SK-N-SH treated with all-trans-retinoic acid at 6 μM for 48 hours (cell line): ENCODE data around the gene COL15A1.

Source experiments
- ATAC-seq: fragments of 200-7000 bp; cut with Tn5 transposase; 3 replicates; pipeline ENCODE4 v1.9.1; 2020; ENCODE audit warnings: mild to moderate bottlenecking, moderate library complexity
- ARNTL ChIP-seq: fragments of 450-650 bp; formaldehyde crosslinking; IDR thresholded peaks from 2 replicates; pipeline ENCODE4 v1.5.0; 2020; ENCODE audit warnings: low read depth, mild to moderate bottlenecking, moderate library complexity, borderline replicate concordance
- BACH2 ChIP-seq: fragments of 250-450 bp; sonication (Bioruptor Pico); IDR thresholded peaks from 2 replicates; pipeline ENCODE4 v1.9.0; 2021; ENCODE audit warnings: mild to moderate bottlenecking, borderline replicate concordance
- CSDC2 ChIP-seq: fragments of 250-450 bp; sonication (Bioruptor Pico); IDR thresholded peaks from 2 replicates; pipeline ENCODE4 v1.5.0; 2020; ENCODE audit warnings: mild to moderate bottlenecking, moderate library complexity
- ESRRG ChIP-seq: fragments of 250-450 bp; sonication (Bioruptor Pico); IDR thresholded peaks from 2 replicates; pipeline ENCODE4 v1.6.1; 2021; ENCODE audit warnings: mild to moderate bottlenecking
- GLIS3 ChIP-seq: fragments of 250-450 bp; sonication (Bioruptor Pico); IDR thresholded peaks from 2 replicates; pipeline ENCODE4 v1.5.0; 2020; ENCODE audit warnings: mild to moderate bottlenecking, moderate library complexity
- ISL1 ChIP-seq: fragments of 250-450 bp; sonication (Bioruptor Pico); IDR thresholded peaks from 2 replicates; pipeline ENCODE4 v2.1.2; 2022; ENCODE audit warnings: mild to moderate bottlenecking, moderate library complexity
- OSR1 ChIP-seq: fragments of 250-450 bp; sonication (Bioruptor Pico); IDR thresholded peaks from 2 replicates; pipeline ENCODE4 v1.8.0; 2022; ENCODE audit warnings: moderate library complexity, mild to moderate bottlenecking, inconsistent platforms
- POU6F1 ChIP-seq: fragments of 250-450 bp; sonication (Bioruptor Pico); IDR thresholded peaks from 2 replicates; pipeline ENCODE4 v1.8.0; 2021; ENCODE audit warnings: low read depth, mild to moderate bottlenecking, moderate library complexity, borderline replicate concordance
- PPARA ChIP-seq: fragments of 250-450 bp; sonication (Bioruptor Pico); IDR thresholded peaks from 2 replicates; pipeline ENCODE4 v1.5.0; 2020; ENCODE audit warnings: mild to moderate bottlenecking, borderline replicate concordance
- RARB ChIP-seq: fragments of 250-450 bp; sonication (Bioruptor Pico); IDR thresholded peaks from 2 replicates; pipeline ENCODE4 v1.8.0; 2021; ENCODE audit warnings: mild to moderate bottlenecking, moderate library complexity
- SNAI2 ChIP-seq: fragments of 250-450 bp; sonication (Bioruptor Pico); IDR thresholded peaks from 2 replicates; pipeline ENCODE4 v1.5.0; 2020; ENCODE audit warnings: mild to moderate bottlenecking, moderate library complexity
- TCF4 ChIP-seq: fragments of 250-450 bp; sonication (Bioruptor Pico); IDR thresholded peaks from 2 replicates; pipeline ENCODE4 v1.8.0; 2021; ENCODE audit warnings: mild to moderate bottlenecking, moderate library complexity, borderline replicate concordance
- TOX ChIP-seq: fragments of 250-450 bp; sonication (Bioruptor Pico); IDR thresholded peaks from 2 replicates; pipeline ENCODE4 v1.8.0; 2021; ENCODE audit warnings: mild to moderate bottlenecking, moderate library complexity, borderline replicate concordance
- TSHZ2 ChIP-seq: fragments of 250-450 bp; sonication (Bioruptor Pico); IDR thresholded peaks from 2 replicates; pipeline ENCODE4 v1.5.0; 2020; ENCODE audit warnings: mild to moderate bottlenecking, moderate library complexity
- ZFP3 ChIP-seq: fragments of 250-450 bp; sonication (Bioruptor Pico); IDR thresholded peaks from 2 replicates; pipeline ENCODE4 v1.5.0; 2020; ENCODE audit warnings: mild to moderate bottlenecking, moderate library complexity
- ZFP30 ChIP-seq: fragments of 450-650 bp; formaldehyde crosslinking; IDR thresholded peaks from 2 replicates; pipeline ENCODE4 v1.5.0; 2022; ENCODE audit warnings: mild to moderate bottlenecking, moderate library complexity
- ZNF565 ChIP-seq: fragments of 450-650 bp; formaldehyde crosslinking; conservative IDR thresholded peaks from 2 replicates; pipeline ENCODE4 v1.5.0; 2020; ENCODE audit warnings: low read depth, mild to moderate bottlenecking, moderate library complexity
- ZNF70 ChIP-seq: fragments of 450-650 bp; formaldehyde crosslinking; IDR thresholded peaks from 2 replicates; pipeline ENCODE4 v1.5.0; 2020; ENCODE audit warnings: mild to moderate bottlenecking, moderate library complexity
- TF ChIP-seq, protein P1 (sequence below): fragments of 250-450 bp; sonication (Bioruptor Pico); IDR thresholded peaks from 2 replicates; pipeline ENCODE4 v1.5.1; 2020; ENCODE audit warnings: low read depth, mild to moderate bottlenecking, moderate library complexity
- TF ChIP-seq, protein P2 (sequence below): fragments of 250-450 bp; sonication (Bioruptor Pico); IDR thresholded peaks from 2 replicates; pipeline ENCODE4 v1.5.1; 2021; ENCODE audit warnings: mild to moderate bottlenecking, moderate library complexity
- TF ChIP-seq, protein P3 (sequence below): fragments of 250-450 bp; sonication (Bioruptor Pico); IDR thresholded peaks from 2 replicates; pipeline ENCODE4 v1.8.0; 2020; ENCODE audit warnings: mild to moderate bottlenecking, moderate library complexity, borderline replicate concordance

COL15A1 gene

DNA sequence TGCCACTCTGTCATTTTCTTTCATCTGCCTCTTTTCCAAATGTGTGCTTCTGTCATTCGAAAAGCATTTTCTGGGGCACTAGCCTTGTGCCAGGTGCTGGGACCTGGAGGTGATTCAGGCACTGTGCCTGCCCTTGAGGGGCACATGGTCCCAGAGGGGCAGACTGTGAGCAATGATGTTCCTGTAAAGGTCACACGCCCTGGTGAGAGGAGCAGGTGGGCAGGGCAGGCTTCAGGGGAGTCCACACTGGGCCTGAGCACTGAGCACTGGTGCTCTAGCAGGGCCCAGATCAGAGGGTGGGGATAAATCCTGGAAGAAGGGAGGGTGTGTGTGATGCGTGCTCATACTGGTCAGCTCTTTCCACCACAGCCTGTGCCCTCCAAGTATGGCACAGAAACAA lies 77.8 kb downstream of the COL15A1 start:
- no peak for TF ChIP-seq ZNF70 (CRISPR knock-in tag)
- no peak for TF ChIP-seq ZFP30 (CRISPR knock-in tag)
- no peak for TF ChIP-seq OSR1 (CRISPR knock-in tag)
- no peak for ATAC-seq

DNA sequence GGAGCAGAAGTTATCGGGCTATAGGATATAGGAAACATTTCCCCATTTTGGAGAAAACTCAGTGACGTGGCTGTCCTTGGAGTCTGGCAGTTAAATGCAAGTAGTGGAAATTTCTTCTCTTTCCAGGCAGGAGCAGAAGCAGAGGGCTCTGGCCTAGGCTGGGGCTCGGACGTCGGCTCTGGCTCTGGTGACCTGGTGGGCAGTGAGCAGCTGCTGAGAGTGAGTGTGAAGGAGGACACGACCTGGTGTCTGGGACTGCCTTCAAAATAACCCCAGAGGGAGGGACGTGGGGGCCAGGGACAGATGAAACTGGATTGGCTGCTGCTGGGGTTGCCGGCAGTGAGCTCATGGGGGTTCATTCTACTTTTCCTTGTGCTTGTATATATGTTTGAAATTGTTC lies 79.5 kb downstream of the COL15A1 start:
- TF ChIP-seq ESRRG (CRISPR knock-in tag) (no peak), TOX (CRISPR knock-in tag) (no peak), ZFP30 (CRISPR knock-in tag) (no peak), ARNTL (CRISPR knock-in tag) (no peak), TCF4 (CRISPR knock-in tag) (no peak), PPARA (no peak), ISL1 (no peak), ZFP3 (CRISPR knock-in tag) (no peak), POU6F1 (no peak), TSHZ2 (CRISPR knock-in tag) (no peak), CSDC2 (CRISPR knock-in tag) (no peak), RARB (CRISPR knock-in tag) (no peak), GLIS3 (no peak)
- TF ChIP-seq, protein P1, sequence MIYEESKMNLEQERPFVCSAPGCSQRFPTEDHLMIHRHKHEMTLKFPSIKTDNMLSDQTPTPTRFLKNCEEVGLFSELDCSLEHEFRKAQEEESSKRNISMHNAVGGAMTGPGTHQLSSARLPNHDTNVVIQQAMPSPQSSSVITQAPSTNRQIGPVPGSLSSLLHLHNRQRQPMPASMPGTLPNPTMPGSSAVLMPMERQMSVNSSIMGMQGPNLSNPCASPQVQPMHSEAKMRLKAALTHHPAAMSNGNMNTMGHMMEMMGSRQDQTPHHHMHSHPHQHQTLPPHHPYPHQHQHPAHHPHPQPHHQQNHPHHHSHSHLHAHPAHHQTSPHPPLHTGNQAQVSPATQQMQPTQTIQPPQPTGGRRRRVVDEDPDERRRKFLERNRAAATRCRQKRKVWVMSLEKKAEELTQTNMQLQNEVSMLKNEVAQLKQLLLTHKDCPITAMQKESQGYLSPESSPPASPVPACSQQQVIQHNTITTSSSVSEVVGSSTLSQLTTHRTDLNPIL: no peak
- TF ChIP-seq, protein P2, sequence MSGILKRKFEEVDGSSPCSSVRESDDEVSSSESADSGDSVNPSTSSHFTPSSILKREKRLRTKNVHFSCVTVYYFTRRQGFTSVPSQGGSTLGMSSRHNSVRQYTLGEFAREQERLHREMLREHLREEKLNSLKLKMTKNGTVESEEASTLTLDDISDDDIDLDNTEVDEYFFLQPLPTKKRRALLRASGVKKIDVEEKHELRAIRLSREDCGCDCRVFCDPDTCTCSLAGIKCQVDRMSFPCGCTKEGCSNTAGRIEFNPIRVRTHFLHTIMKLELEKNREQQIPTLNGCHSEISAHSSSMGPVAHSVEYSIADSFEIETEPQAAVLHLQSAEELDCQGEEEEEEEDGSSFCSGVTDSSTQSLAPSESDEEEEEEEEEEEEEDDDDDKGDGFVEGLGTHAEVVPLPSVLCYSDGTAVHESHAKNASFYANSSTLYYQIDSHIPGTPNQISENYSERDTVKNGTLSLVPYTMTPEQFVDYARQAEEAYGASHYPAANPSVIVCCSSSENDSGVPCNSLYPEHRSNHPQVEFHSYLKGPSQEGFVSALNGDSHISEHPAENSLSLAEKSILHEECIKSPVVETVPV (CRISPR knock-in tag): no peak
- ATAC-seq: no peak

- no peak for ATAC-seq
- TF ChIP-seq ARNTL (CRISPR knock-in tag): no peak
- TF ChIP-seq, protein P2 (CRISPR knock-in tag): no peak
- TF ChIP-seq OSR1 (CRISPR knock-in tag): no peak
- no peak for TF ChIP-seq BACH2 (CRISPR knock-in tag)
- TF ChIP-seq GLIS3: no peak
Observed at GRCh38 chr9:99023831-99024230, 80.1 kb downstream of the COL15A1 start.

DNA sequence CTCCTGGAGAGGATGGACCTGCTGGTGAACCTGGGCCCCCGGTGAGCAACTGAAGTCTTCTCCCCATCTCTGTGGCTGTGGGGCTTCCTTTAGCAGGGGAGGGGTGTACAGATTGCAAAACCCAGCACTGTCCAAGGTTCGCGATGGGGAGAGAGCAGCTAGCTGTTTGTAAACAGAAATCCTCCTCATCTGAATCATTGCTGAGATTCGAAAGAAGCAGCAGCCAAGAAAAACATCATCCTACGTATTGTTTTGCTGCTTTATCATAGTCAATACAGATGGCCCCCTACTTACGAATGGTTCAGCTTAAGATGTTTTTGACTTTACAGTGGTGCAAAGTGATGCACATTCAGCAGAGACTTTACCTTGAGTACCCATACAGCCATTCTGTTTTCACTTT lies 81.3 kb downstream of the COL15A1 start:
- no peak for ATAC-seq
- TF ChIP-seq ZFP30 (CRISPR knock-in tag) (no peak), ZNF70 (CRISPR knock-in tag) (no peak), SNAI2 (CRISPR knock-in tag) (no peak), OSR1 (CRISPR knock-in tag) (no peak), ISL1 (no peak), ZFP3 (CRISPR knock-in tag) (no peak), ZNF565 (CRISPR knock-in tag) (no peak), ARNTL (CRISPR knock-in tag) (no peak), CSDC2 (CRISPR knock-in tag) (no peak)
- TF ChIP-seq, protein P1: no peak
- TF ChIP-seq, protein P2 (CRISPR knock-in tag): no peak
- TF ChIP-seq, protein P3, sequence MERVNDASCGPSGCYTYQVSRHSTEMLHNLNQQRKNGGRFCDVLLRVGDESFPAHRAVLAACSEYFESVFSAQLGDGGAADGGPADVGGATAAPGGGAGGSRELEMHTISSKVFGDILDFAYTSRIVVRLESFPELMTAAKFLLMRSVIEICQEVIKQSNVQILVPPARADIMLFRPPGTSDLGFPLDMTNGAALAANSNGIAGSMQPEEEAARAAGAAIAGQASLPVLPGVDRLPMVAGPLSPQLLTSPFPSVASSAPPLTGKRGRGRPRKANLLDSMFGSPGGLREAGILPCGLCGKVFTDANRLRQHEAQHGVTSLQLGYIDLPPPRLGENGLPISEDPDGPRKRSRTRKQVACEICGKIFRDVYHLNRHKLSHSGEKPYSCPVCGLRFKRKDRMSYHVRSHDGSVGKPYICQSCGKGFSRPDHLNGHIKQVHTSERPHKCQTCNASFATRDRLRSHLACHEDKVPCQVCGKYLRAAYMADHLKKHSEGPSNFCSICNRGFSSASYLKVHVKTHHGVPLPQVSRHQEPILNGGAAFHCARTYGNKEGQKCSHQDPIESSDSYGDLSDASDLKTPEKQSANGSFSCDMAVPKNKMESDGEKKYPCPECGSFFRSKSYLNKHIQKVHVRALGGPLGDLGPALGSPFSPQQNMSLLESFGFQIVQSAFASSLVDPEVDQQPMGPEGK: no peak
- TF ChIP-seq, all 23 proteins: peak for 0
